CD4-positive, alpha-beta T cell treated with Interleukin-15 for 1 hour (primary cell): ENCODE measurements around the gene VIP.

Experiments used
- DNase-seq: peaks from one replicate; pipeline ENCODE4 v3.0.0-alpha.2; 2020

VIP gene

GRCh38 chr6:152783217-152783878 lies 32.8 kb downstream of the VIP start:
- no peak for DNase-seq

GRCh38 chr6:152794696-152795095 lies 44.1 kb downstream of the VIP start:
- DNase-seq: no peak

GRCh38 chr6:152804150-152804549 lies 53.6 kb downstream of the VIP start:
- no peak for DNase-seq
